H1 (cell line): ENCODE results near the gene CLCF1. TPM values are rescaled to one million over a fixed set of nuclear protein-coding genes. Genes with fewer than 3 reads are reported as not detected.

ENCODE experiments used
- SP2 ChIP-seq: IDR thresholded peaks from 2 replicates; pipeline ENCODE4 v1.6.1; 2012; ENCODE audit warnings: mild to moderate bottlenecking, low read length, inconsistent platforms
- polyA plus RNA-seq, 7 experiments: library from polyadenylated mRNA; depleted of rRNA in 3 of 7; stranded (reverse) in 5 of 7; unstranded in 2 of 7; fragments of >200 nt in 5 of 7; fragments of 200-250 nt in 2 of 7; gene quantifications; 1 replicate in 5 of 7; 2 replicates in 1 of 7; 4 replicates in 1 of 7; pipeline versions ENCODE4 v1.2.1 to v1.2.3, GENCODE V29; 2011 to 2013; ENCODE audit warnings: missing spikeins in 2 of 7, mixed read lengths in 2 of 7
- total RNA-seq: library from RNA; stranded (reverse); fragmentation: NEBNext Ultra II Directional; extraction: Animal tissue kit (Norgen Biotek cat#: 25700); gene quantifications from 2 replicates; pipeline ENCODE4 v1.2.1, GENCODE V29; 2021

Gene CLCF1
- total and polyA plus RNA-seq, 2 of the 8 experiments (the other 6 are each of a cell fraction or from before 2014, with no cell fraction given): 0.32 to 1.2 TPM

GRCh38 chr11:67412495-67413179 lies 39.2 kb upstream of the CLCF1 start (continued):
- TF ChIP-seq SP2: no peak
